Muscle layer of colon (tissue), 2 donors: ENCODE results near the gene FCN1.

ENCODE experiments used
- H3K27ac ChIP-seq: one replicate; pipeline ENCODE4 v1.7.0; 2013; ENCODE audit warnings: low read depth, mild to moderate bottlenecking, low read length, moderate library complexity
- H3K27me3 ChIP-seq, 2 donors: one replicate each; pipeline ENCODE4 v1.7.0; 2013; ENCODE audit warnings: low read length in 2 of 2, mild to moderate bottlenecking in 2 of 2; ENCODE audit not compliant: insufficient read depth in 2 of 2, control insufficient read depth in 1 of 2
- H3K36me3 ChIP-seq: one replicate; pipeline ENCODE4 v1.7.0; 2013; ENCODE audit warnings: mild to moderate bottlenecking, low read length; ENCODE audit not compliant: insufficient read depth
- H3K4me1 ChIP-seq: one replicate; pipeline ENCODE4 v1.7.0; 2013; ENCODE audit warnings: mild to moderate bottlenecking, low read length; ENCODE audit not compliant: insufficient read depth
- H3K4me3 ChIP-seq, 2 donors: one replicate each; pipeline ENCODE4 v1.7.0; 2013; ENCODE audit warnings: low read length in 2 of 2, low read depth in 1 of 2, mild to moderate bottlenecking in 1 of 2, moderate library complexity in 1 of 2
- H3K9ac ChIP-seq: one replicate; pipeline ENCODE4 v1.7.0; 2013; ENCODE audit warnings: low read length
- H3K9me3 ChIP-seq: one replicate; pipeline ENCODE4 v1.7.0; 2013; ENCODE audit warnings: mild to moderate bottlenecking, low read length
- donor health status: abdominal sarcoma.
- donor health status: Adenocarcinoma of cecum.

FCN1 gene

GRCh38 chr9:134870746-134871662 is 46.7 kb downstream of the FCN1 start:
- Histone ChIP-seq H3K27me3 (peaks cover 0 to 7% of the 10 kb centered on the region in 2 donors), H3K27ac (no peak overlapping the region), H3K36me3 (no peaks in the 10 kb centered on the region), H3K4me3 (no peak overlapping the region), H3K9ac (no peak overlapping the region), H3K9me3 (no peaks in the 10 kb centered on the region), H3K4me1 (no peaks in the 10 kb centered on the region)

- Histone ChIP-seq H3K27me3 (peaks cover 0 to 7% of the 10 kb centered on the region in 2 donors), H3K27ac (no peak overlapping the region), H3K4me3 (no peak overlapping the region), H3K36me3 (no peaks in the 10 kb centered on the region), H3K9ac (no peak overlapping the region), H3K4me1 (no peaks in the 10 kb centered on the region), H3K9me3 (no peaks in the 10 kb centered on the region)
Measured at GRCh38 chr9:134870301-134870694, 47.4 kb downstream of the FCN1 start.

DNA sequence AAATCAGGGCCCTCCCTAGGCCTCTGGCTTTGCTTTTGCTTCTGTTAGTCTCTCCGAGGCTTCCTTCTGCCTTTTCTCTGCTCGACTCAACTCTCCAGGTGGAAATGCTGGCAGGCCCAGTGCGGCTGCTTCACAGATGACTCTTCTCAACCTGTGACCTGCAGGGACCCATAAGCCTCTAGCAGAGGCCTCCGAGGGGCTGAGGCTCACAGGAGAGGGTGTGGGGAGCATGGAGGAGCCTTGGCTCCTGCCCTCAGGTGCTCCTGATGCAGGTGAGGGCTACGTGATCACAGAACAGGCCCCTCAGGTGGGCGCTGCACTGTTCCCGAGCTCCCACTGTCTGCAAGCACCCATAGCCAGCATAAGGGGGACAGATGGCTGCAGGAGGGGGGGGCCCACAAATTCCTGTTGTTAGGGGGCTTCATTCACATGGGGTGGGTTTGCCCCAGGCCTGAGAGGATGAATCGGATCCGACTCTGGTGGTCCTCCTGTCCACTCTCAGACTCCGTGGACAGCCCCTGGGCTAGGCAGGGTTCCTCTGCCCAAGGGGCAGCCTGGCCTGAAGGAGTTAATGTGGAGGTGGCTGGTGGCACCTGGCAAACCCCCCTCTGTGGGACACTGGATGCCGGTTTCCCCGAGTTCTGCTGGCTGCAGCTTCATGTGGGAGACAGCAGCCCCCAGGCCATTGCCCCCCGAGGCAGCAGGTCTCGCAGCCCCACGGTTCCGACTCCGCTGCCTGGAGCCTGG is 48.0 kb downstream of the FCN1 start:
- Histone ChIP-seq H3K27ac (no peak overlapping the region), H3K9ac (no peak overlapping the region), H3K4me1 (no peaks in the 10 kb centered on the region), H3K9me3 (no peaks in the 10 kb centered on the region), H3K36me3 (no peaks in the 10 kb centered on the region), H3K27me3 (peaks cover 0 to 10% of the 10 kb centered on the region in 2 donors), H3K4me3 (no peak overlapping the region)

GRCh38 chr9:134868751-134869553 is 48.8 kb downstream of the FCN1 start:
- Histone ChIP-seq H3K36me3 (no peaks in the 10 kb centered on the region), H3K4me3 (no peak overlapping the region), H3K4me1 (no peaks in the 10 kb centered on the region), H3K27me3 (peaks cover 0 to 12% of the 10 kb centered on the region in 2 donors), H3K9ac (no peak overlapping the region), H3K27ac (no peak overlapping the region), H3K9me3 (no peaks in the 10 kb centered on the region)

DNA sequence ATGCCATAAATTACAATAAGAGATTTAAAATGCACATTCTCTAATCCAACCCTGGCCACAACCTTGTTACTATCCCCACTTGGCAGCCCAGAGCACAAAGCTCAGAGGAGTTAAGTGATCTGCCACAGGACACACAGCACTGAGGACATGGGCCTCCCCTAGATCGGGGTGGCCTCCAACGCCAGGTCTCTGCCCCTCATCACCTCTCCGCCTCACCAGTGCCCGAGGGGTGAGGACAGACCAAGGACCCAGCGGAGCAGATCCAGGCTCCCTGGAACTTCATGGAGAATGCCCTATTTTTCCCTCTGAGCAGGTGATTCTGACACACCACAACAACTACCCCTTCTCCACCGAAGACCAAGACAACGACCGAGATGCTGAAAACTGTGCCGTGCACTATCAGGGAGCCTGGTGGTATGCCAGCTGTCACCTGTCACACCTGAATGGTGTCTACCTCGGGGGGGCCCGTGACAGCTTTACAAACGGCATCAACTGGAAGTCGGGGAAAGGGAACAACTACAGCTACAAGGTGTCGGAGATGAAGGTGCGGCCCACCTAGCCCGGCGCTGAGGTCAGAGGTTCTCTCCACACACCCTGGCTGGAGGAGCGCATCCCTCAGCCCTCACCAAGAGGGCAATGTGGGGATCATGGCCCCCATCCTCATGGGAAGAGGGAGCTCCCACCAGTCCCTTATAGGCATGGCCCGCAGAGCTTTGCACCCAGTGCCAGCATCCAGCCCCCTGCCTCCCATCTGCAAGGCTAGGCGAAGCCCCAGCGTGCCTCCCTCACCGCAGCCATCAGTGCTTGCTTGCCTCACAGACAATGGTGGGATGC is 49.6 kb downstream of the FCN1 start:
- Histone ChIP-seq H3K27ac (no peak overlapping the region), H3K9me3 (no peaks in the 10 kb centered on the region), H3K27me3 (peaks cover 0 to 12% of the 10 kb centered on the region in 2 donors), H3K4me1 (no peaks in the 10 kb centered on the region), H3K9ac (no peak overlapping the region), H3K36me3 (no peaks in the 10 kb centered on the region), H3K4me3 (no peak overlapping the region)

- H3K9ac ChIP-seq, result no peak overlapping the region
- peaks cover 0 to 5% of the 10 kb centered on the region in 2 donors for H3K27me3 ChIP-seq
- no peak overlapping the region for H3K27ac ChIP-seq
- no peaks in the 10 kb centered on the region for H3K36me3 ChIP-seq
- H3K4me1 ChIP-seq, result no peaks in the 10 kb centered on the region
- H3K4me3 ChIP-seq, result no peak overlapping the region
- H3K9me3 ChIP-seq, result no peaks in the 10 kb centered on the region
Measured at GRCh38 chr9:134864821-134865190, 52.9 kb downstream of the FCN1 start.

- Histone ChIP-seq H3K9ac (no peak overlapping the region), H3K27ac (no peak overlapping the region), H3K9me3 (no peaks in the 10 kb centered on the region), H3K27me3 (peaks cover 0 to 5% of the 10 kb centered on the region in 2 donors), H3K4me1 (no peaks in the 10 kb centered on the region), H3K36me3 (no peaks in the 10 kb centered on the region), H3K4me3 (no peak overlapping the region)
Measured at GRCh38 chr9:134863941-134864820, 53.5 kb downstream of the FCN1 start.

- no peaks in the 10 kb centered on the region for H3K4me1 ChIP-seq
- peaks cover 0 to 5% of the 10 kb centered on the region in 2 donors for H3K27me3 ChIP-seq
- no peak overlapping the region for H3K27ac ChIP-seq
- H3K9me3 ChIP-seq, result no peaks in the 10 kb centered on the region
- H3K36me3 ChIP-seq, result no peaks in the 10 kb centered on the region
- no peak overlapping the region for H3K9ac ChIP-seq
- H3K4me3 ChIP-seq, result no peak overlapping the region
Measured at GRCh38 chr9:134863306-134863902, 54.3 kb downstream of the FCN1 start.

DNA sequence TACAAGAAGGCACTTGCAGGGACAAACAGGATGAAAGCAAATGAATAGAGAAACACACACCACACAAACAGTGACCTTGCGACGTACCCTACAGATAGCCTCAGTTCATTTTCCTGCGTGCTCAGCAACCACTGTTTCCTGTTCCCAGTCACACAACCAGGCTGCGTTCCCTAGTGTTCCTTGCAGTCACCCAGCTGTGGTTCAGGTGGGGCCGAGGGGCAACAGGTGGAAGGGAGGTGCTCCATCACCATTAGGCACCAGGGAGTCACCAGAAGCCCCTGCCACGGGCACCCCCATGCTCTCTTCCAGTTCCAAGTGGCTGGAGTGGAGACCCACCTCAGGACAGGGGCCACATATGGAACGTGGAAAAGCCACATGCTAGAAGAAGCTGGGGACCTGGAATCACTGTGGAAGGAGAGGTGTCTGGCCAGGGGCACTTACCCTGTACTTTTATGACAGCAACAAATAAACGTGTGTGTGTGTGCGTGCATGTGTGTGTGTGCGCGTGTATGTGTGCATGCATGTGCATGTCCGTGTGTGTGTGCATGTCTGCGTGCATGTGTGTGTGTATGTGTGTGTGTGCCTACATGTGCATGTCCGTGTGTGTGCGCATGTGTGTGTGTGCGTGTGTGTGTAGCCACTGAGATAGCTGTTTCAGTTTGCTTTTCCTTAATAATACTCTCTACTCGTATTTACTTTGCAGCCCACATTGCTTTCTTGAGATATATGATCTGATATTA is 55.9 kb downstream of the FCN1 start:
- Histone ChIP-seq H3K36me3 (no peaks in the 10 kb centered on the region), H3K9ac (no peak overlapping the region), H3K4me1 (no peaks in the 10 kb centered on the region), H3K9me3 (no peaks in the 10 kb centered on the region), H3K4me3 (no peak overlapping the region), H3K27me3 (peaks cover 0 to 5% of the 10 kb centered on the region in 2 donors), H3K27ac (no peak overlapping the region)
